ENCODE data around the gene PARD3.

DNA sequence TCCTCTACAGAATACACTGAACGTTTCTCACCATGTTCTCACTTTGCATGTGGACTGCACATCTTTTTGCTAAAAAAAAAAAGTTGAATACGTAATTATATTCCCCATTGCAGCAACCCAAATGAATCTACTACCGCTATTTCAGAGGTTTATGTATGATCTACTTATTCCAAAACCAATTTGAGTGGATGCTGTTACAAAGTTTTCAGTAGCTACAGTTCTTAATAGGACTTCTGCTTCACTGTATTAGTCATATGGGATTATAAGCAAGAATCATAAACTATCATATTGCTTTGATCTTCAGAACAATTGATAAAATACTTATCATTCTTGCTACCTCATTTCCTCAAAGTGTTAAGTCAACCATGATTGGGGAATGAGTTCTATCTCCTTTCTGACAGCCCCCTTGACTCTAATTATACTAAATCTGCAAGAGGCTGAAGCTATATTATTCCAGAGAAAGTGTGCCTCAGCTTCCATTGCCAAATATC, 257.0 kb downstream of the PARD3 start:
- TF ChIP-seq, protein P1, sequence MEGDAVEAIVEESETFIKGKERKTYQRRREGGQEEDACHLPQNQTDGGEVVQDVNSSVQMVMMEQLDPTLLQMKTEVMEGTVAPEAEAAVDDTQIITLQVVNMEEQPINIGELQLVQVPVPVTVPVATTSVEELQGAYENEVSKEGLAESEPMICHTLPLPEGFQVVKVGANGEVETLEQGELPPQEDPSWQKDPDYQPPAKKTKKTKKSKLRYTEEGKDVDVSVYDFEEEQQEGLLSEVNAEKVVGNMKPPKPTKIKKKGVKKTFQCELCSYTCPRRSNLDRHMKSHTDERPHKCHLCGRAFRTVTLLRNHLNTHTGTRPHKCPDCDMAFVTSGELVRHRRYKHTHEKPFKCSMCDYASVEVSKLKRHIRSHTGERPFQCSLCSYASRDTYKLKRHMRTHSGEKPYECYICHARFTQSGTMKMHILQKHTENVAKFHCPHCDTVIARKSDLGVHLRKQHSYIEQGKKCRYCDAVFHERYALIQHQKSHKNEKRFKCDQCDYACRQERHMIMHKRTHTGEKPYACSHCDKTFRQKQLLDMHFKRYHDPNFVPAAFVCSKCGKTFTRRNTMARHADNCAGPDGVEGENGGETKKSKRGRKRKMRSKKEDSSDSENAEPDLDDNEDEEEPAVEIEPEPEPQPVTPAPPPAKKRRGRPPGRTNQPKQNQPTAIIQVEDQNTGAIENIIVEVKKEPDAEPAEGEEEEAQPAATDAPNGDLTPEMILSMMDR (IDR thresholded peaks at IDR 0.05) = no peak
- TF ChIP-seq POLR2A (IDR thresholded peaks at IDR 0.05) = no peak
